Parathyroid adenoma (tissue), 2 donors: ENCODE measurements around the gene TMEM205.
A peak's percentile ranks its signal among the peaks of the same experiment; 100 is the strongest.

Experiments used
- H2AFZ ChIP-seq: fragments of 300-600 bp; sonication (generic); one replicate; pipeline ENCODE4 v1.7.0; 2017; ENCODE audit warnings: antibody characterized with exemption, mild to moderate bottlenecking
- H3K27ac ChIP-seq: fragments of 300-600 bp; sonication (generic); one replicate; pipeline ENCODE4 v1.7.0; 2017
- H3K27me3 ChIP-seq: fragments of 300-600 bp; sonication (generic); one replicate; pipeline ENCODE4 v1.7.0; 2017; ENCODE audit warnings: low read length; ENCODE audit not compliant: control insufficient read depth, insufficient read depth
- H3K36me3 ChIP-seq: fragments of 300-600 bp; sonication (generic); one replicate; pipeline ENCODE4 v1.7.0; 2017; ENCODE audit warnings: low read length; ENCODE audit not compliant: control insufficient read depth, insufficient read depth
- H3K4me1 ChIP-seq: fragments of 300-600 bp; sonication (generic); one replicate; pipeline ENCODE4 v1.7.0; 2017; ENCODE audit warnings: control low read depth
- H3K4me2 ChIP-seq: fragments of 300-600 bp; sonication (generic); one replicate; pipeline ENCODE4 v1.7.0; 2017; ENCODE audit warnings: low read length
- H3K4me3 ChIP-seq: fragments of 300-600 bp; sonication (generic); one replicate; pipeline ENCODE4 v1.7.0; 2017; ENCODE audit warnings: low read depth, low read length
- H3K79me2 ChIP-seq: fragments of 300-600 bp; sonication (generic); one replicate; pipeline ENCODE4 v1.7.0; 2017; ENCODE audit warnings: control low read depth
- H3K9ac ChIP-seq: fragments of 300-600 bp; sonication (generic); one replicate; pipeline ENCODE4 v1.7.0; 2017; ENCODE audit warnings: mild to moderate bottlenecking
- H3K9me3 ChIP-seq: fragments of 300-600 bp; sonication (generic); one replicate; pipeline ENCODE4 v1.7.0; 2017; ENCODE audit warnings: low read length; ENCODE audit not compliant: control insufficient read depth
- CTCF ChIP-seq: fragments of 300-600 bp; sonication (generic); IDR thresholded peaks from one replicate; pipeline ENCODE4 v1.7.0; 2017; ENCODE audit warnings: antibody characterized with exemption, mild to moderate bottlenecking
- donor health status: primary hyperparathyroidism.

The TMEM205 gene

GRCh38 chr19:11306337-11306736, 39.7 kb downstream of the TMEM205 start:
- H3K36me3 ChIP-seq: no peaks in the 10 kb centered on the region
- H2AFZ ChIP-seq: no peak overlapping the region
- no peak overlapping the region for H3K4me2 ChIP-seq
- H3K4me3 ChIP-seq: no peak overlapping the region
- no peak overlapping the region for H3K9ac ChIP-seq
- H3K79me2 ChIP-seq: no peaks in the 10 kb centered on the region
- no peaks in the 10 kb centered on the region for H3K27me3 ChIP-seq
- no peaks in the 10 kb centered on the region for H3K4me1 ChIP-seq
- no peak for TF ChIP-seq CTCF
- H3K9me3 ChIP-seq: no peaks in the 10 kb centered on the region
- no peak overlapping the region for H3K27ac ChIP-seq

DNA sequence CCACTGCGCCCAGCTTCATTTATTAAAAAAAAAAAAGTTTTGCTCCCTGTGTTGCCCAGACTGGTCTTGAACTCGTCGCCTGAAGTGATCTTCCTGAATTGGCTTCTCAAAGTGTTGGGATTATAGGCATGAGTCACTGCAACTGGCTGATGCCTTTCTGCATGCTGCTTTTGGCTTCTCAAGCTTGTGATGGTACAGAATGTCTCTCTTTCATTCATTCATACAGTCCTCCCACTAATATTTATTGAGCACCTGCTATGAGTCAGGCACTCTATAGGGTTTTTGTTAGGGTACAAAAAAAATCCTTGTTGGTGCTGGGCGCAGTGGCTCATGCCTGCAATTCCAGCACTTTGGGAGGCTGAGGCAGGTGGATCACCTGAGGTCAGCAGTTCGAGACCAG, 41.1 kb downstream of the TMEM205 start:
- Histone ChIP-seq H3K27ac (no peak overlapping the region), H3K4me2 (no peak overlapping the region), H3K4me1 (no peaks in the 10 kb centered on the region), H3K9me3 (no peaks in the 10 kb centered on the region), H3K79me2 (no peaks in the 10 kb centered on the region), H3K36me3 (no peaks in the 10 kb centered on the region), H3K4me3 (no peak overlapping the region), H2AFZ (no peak overlapping the region), H3K9ac (no peak overlapping the region), H3K27me3 (no peaks in the 10 kb centered on the region)
- no peak for TF ChIP-seq CTCF

DNA sequence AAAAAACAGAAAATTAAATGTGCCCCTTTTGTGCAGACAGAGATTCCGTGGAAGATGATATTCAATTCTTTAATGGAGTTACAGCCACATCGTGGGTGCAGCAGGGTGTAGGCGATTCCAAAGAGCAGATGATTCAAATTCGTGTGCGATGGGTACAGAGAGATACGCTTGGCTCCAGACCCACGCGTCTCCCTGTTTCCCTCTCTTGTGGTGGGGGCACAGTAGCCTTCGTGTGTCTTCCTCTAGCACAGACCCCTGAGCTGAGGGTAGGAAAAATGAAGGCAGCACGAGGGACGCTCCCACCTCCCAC, 45.3 kb downstream of the TMEM205 start:
- H3K27ac ChIP-seq: no peak overlapping the region
- H3K9ac ChIP-seq: no peak overlapping the region
- H2AFZ ChIP-seq: no peak overlapping the region
- no peaks in the 10 kb centered on the region for H3K9me3 ChIP-seq
- H3K4me3 ChIP-seq: no peak overlapping the region
- no peaks in the 10 kb centered on the region for H3K79me2 ChIP-seq
- no peaks in the 10 kb centered on the region for H3K27me3 ChIP-seq
- TF ChIP-seq CTCF: no peak
- H3K36me3 ChIP-seq: no peaks in the 10 kb centered on the region
- H3K4me2 ChIP-seq: no peak overlapping the region
- no peaks in the 10 kb centered on the region for H3K4me1 ChIP-seq

DNA sequence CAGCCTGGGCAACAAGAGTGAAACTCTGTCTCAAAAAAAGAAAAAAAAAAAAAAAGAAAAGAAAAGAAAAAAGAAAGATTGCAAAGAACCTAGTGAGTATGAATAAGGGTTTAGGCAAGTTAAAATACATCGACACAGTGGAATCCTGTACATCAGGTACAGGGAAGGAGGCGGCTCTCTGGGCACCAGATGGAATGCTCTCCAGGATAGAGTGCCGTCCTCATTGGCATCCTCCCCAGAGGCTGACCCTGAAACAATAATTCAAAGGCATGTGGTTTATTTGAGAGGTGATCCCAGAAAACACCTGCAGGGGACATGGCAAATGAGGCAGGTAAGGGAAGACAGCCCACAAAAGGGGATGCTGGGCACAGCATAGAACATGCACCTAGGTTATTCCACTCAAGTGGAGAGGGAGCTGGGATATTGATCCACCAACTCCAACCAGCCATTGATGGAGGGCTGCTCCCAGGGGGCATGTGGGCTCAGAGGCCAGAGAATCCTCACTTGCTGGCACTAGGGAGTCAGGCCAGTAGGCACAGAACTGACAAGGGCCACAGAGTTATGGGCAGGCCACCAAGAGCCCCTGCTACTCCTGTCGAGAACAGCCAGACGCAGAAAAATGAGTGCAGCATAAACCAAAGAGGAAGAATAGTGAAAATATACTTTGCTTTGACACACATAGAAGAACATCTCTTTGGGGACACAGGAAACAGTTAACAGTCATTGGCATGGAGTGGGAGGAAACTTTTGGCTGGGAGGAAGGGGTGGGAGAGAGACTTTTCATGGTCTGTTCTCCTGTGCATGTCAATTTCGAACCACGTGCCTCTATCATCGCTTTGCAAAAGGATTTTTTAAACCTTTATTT, 45.9 kb downstream of the TMEM205 start:
- no peak overlapping the region for H3K27ac ChIP-seq
- no peaks in the 10 kb centered on the region for H3K36me3 ChIP-seq
- no peaks in the 10 kb centered on the region for H3K4me1 ChIP-seq
- H3K4me2 ChIP-seq: no peak overlapping the region
- H3K9me3 ChIP-seq: no peaks in the 10 kb centered on the region
- H3K4me3 ChIP-seq: no peak overlapping the region
- no peaks in the 10 kb centered on the region for H3K27me3 ChIP-seq
- TF ChIP-seq CTCF: no peak
- H3K79me2 ChIP-seq: no peaks in the 10 kb centered on the region
- H3K9ac ChIP-seq: no peak overlapping the region
- no peak overlapping the region for H2AFZ ChIP-seq

GRCh38 chr19:11296264-11296663, 49.8 kb downstream of the TMEM205 start:
- no peak overlapping the region for H3K4me3 ChIP-seq
- no peak overlapping the region for H3K9ac ChIP-seq
- H3K4me1 ChIP-seq: no peaks in the 10 kb centered on the region
- peak overlapping the region; percentile 54 for H2AFZ ChIP-seq
- H3K27me3 ChIP-seq: no peaks in the 10 kb centered on the region
- no peaks in the 10 kb centered on the region for H3K9me3 ChIP-seq
- no peak for TF ChIP-seq CTCF
- H3K36me3 ChIP-seq: no peaks in the 10 kb centered on the region
- no peak overlapping the region for H3K27ac ChIP-seq
- no peak overlapping the region for H3K4me2 ChIP-seq
- H3K79me2 ChIP-seq: no peaks in the 10 kb centered on the region
